NCI-H1092 (cell line): ENCODE measurements around the gene AMPD1.

Experiments
- DNase-seq: peaks from one replicate; lab custom pipeline; 2025; lab: John Stamatoyannopoulos, UW

The AMPD1 gene

DNA sequence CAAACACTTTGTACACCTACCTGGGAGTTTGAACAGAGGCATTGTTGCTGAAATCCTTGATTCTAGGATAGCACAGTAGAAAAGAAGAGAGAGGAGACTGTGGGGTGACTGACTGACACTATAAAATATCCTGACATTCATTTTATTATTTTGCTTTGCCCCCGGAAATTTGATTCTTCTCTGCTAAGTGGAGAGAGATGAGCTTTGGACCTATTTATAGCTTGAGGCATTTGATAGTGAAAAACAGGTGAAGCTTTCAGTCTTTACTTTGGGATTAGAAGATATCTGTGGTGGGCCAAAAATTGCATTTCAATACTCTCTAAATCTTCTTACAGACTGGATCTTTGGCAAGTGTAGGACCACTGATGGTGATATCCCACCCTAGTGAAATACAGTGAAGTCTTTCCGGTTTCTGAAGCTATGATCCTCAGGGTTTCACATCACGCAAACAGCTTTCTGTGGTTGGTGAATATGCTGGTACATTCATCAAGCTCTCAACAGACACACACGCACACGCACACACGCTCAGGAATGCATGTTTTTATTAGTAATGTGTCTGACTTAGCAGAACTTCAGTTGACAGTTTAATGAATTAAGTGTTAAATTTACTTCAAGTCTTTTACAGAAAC lies at the start of gene AMPD1:
Gene AMPD1, minus strand, starts transcription at position 117 of the 629 bp plus-strand sequence. Its CDS starts 75 bp downstream, at position 42.
- no peak for DNase-seq

DNA sequence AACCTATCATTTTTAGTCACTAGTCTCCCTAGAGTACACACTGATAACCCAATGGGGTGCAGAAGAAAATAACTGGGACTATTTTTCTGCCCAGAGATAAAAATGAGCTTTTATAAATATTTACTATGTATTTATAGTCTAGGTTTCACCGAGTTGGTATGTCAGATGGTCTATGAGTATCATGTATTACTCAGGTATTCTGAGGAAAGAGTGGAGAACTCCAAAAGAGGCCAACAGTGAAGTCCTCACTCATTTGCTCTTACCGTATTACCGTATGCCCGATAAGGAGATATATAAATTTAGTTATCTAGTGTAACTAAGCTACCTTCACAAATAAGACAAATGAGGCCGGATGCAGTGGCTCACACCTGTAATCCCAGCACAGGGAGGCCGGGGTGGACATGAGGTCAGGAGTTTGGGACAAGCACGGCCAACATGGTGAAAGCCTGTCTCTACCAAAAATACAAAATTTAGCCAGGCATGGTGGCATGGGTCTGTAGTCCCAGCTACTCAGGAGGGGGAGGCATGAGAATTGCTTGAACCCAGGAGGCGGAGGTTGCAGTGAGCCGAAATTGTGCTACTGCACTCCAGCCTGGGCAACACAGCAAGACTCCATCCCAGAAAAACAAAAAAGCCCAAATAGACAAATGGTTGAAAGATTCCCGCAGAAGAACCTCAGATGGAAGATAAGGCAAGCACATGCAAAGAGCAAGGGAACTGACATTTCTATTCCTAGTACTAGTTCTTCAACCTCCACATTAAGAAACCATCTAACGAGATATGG lies 46.8 kb upstream of the AMPD1 start:
- no peak for DNase-seq

DNA sequence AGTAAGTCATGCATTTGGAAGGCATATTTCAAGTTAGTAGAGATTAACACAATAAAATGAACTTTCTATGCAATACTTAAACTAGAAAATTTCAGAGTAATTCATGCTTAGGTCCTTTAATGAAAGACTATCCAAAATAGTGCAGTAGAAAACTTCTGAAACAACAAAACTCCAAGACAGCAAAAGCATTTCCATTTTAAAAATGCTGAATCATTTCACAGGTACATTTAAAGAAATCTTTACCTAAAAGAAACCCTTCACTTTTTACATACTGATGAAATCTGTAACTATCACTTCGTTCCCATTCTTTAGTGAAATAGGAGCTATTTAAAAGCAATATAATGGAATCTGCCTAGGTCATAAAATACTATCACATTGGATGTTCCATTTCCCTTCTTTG lies 45.0 kb upstream of the AMPD1 start:
- no peak for DNase-seq

DNA sequence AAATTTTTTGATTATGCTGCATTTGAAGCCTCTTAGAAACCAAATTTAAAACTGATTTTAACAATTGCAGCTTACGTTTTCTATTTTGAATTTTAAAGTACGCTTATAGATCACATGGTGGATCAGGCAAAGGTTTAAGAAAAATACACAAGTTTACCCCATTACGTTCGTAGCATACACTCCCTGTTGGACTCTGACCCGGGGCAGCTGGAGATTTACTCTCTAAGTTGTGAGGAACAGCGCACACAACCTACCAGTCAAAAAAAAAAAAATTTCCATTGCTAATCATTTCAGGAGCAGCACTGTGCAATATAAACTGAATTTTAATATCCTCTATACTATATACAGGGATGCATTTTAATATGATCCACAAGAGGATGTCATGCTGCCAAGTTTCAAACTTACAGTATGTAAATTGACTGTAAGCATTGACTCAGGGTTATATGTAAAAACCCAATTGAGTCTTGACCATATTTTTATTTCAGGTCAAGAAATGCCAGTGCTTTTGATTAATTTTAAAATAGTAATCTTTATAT lies 42.0 kb upstream of the AMPD1 start:
- DNase-seq: no peak

DNA sequence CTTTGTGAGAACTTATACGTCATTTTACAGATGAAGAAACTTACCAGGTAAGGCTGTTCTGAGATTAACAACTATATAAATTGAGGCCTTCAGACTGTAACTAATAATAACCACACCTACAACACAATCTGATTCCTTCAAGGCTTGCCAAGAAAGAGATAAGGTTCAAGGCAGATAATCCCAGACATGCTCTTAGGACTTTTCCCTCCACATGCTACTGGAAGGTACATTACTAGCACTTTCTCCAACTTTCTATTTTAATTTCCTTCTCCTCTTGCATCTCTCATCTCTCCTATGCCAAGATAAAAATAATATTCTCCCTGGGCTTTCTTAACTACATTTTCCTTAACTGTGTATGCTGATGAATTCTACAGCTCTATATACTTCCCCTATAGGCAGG lies 40.1 kb upstream of the AMPD1 start:
- DNase-seq: no peak

DNA sequence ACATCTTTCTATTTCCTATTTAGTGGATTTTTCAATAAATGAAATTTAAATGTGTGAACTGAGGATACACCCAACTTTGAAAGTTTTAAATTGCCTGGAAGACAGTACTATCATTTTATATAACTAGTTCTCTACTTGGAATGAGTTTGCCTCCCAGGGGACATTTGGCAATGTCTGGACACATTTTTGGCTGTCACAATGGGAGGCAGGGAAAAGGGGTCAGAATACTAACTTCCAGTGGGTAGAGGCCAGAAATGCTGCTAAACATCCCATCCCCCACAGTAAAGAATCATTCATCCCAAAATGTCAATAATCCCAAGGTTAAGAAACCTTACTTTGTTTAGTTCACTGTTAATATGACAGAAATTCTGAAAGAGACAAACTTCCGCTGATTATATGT lies 34.4 kb upstream of the AMPD1 start:
- DNase-seq: no peak

DNA sequence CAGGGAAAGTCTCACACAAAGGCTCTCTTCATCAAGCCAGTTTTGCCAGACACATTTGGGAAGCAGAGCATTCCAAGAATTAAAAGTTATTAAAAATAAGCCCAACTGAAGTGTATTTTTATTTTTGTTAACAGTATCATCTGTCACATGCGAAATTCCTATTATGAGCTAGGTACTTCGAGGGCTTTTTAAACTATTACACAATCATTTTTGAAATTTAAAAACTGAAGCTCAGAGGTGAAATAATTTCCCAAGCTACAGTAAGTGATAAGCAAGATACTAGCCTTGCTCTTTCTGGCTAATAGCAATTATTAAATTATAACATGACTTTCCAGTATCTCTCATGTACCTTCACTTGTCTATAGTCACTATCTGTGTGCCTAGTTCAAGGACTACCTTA lies 33.2 kb upstream of the AMPD1 start:
- DNase-seq: no peak

DNA sequence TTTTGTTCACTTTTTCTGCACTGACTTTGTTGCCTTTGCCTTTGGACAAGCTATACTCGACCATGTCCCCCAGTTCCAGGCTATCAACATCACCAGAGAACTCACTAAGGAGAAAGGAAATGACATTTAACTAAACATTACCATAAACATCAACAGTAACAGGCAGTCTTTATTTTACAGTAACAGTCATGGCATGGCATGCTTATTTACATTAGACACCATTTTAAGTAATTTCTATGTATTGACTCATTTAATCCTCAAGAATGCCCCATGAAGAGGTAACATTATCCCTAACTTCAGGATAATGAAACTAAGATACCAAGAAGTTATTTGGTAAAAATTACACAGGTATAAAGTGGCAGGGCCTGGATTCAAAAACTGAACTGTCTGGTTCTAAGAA lies 29.9 kb upstream of the AMPD1 start:
- DNase-seq: no peak

DNA sequence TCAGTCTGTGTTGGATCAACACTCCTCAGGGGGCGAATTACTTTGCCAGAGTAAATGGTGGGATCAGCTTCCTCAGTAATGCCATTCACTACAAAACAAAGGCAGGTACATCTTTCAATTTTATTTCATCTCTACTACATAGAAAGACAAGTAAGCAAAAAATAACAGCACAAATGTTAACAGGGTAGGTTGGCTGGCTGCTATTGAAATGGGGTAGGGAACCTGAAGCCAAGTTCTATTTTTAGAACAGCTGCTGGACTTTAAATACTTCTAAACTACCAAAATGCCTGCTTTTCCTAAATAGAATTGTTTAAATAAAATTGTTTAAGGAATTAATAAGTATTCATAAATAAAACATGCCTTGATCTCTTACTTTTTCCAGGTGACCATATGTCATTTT lies 28.6 kb upstream of the AMPD1 start:
- DNase-seq: no peak

DNA sequence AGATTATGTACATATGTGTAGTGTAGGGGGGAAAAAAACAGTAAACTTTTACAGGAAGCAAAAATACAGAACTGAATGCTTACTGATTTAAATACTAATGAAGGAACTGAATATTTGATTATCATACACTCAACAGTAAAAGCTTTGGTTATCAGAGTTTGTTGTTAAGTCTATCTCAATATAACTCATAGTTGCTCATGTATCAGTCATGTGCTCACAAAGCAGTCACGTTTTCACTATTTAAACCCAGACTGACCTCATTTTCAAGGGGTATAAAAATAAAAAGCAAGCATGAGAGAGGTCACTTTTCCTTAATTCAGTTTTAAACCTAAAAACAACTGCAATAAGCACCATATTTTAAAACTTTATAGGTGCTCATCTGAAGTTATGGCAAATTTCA lies 28.1 kb upstream of the AMPD1 start:
- no peak for DNase-seq

DNA sequence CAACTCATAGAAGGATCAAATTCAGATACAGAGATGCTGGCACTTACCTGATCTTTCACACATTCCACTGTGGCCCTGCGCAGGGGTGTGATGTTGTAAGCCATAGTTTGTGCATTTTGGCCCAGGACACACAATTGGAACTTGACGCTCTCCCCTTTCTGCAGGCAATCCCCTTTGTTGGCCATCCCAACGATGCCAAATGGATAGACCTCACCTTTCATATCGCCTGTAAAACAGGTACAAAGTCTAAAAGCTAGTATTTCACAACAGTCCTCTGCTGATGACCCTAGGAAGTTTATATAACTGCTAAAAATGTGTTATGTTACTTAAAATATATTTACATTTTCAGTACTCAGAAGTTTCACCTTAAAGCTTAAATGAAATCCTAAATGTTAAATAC lies 25.1 kb upstream of the AMPD1 start:
- DNase-seq: no peak

DNA sequence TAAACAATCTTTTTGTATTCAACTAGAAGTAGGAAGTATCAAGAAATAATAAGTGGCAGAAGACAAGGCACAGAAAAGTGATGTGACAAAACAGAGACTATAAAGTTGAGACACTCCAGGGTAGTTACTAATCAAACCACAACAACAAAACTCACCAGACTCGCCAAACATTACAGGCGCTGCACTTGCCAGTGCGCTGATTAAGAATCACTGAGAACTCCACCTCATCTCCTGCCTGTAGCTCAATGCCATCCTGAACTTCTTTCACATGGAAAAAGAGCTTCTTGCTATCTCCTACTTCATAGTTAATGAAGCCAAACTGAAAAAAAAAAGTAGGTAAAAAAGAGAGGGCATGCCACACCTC lies 24.1 kb upstream of the AMPD1 start:
- DNase-seq: no peak

DNA sequence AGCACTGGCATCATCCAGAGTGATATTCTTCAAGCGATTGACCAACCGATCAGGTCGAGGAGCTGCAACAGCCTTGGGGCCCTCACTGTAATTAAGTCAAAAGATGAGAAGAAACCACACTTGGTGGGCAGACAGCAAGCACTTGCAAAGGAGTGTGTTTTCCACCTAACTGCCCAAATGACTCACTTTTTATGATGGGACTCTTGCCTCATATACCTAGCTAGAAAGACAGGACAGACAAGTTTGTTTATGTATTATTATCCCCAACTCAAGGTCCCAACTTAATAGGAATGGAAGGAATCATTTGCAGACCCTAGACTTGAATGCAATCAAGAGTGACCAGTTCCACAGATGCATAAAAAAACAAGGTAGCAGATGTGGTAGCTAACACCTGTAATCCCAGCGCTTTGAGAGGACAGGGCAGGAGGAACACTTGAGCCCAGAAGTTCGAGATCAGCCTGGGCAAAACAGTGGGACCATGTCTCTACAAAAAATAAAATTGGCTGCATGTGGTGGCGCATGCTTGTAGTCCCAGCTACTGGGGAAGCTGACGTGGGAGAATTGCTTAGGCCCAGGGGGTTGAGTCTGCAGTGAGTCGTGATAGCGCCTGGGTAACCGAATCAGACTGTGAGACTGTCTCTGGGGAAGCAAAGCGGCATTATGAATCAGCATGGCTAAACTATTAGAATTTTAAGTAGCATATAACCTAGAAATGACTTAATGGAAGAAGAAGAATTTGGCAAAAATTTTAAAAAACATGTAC lies 23.5 kb upstream of the AMPD1 start:
- DNase-seq: no peak

DNA sequence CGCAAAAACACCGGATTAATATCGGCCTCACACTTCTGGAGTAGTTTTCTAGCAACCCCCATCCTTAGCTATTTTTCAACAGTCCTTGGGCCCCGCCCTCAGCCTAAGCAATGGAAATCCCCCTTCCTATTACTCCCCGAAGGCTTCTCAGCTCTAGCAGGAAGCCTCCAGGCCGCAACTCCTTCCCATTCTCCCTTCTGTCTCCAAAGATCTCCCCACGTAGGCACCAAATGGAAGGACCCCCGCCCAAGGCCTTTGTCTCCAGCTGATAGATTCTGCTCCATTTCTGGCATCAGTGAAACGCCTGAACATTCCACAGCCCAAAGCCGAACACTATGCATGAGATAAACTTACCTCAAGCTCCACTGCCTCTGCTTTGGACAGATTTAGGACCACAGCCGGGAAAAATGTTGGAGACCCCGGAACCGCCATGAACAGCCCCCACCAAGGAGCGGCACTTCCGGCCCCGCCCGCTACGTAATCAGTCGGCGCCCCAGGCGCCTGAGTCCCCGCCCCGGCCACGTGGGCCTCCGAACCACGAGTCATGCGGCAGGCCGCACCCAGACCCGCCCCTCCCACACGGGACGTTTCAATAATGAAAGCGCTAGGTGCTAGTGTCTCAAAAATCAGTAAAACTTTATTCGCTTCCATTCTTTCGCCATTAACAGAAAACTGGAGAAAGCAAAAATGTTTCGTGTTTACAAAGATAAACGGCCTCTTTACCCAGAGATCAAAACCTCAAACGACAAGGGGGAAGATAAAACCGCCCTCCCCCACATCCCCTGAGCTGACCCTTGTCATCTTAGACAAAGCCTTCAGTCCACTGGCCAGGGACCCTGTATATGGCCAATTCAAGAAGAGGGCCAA lies 21.2 kb upstream of the AMPD1 start, which contains the start of gene NRAS:
Gene NRAS, minus strand, starts transcription at position 468 of the 867 bp plus-strand sequence. CDS start 611 bp downstream, outside the sequence.
- peak; percentile 79 for DNase-seq

DNA sequence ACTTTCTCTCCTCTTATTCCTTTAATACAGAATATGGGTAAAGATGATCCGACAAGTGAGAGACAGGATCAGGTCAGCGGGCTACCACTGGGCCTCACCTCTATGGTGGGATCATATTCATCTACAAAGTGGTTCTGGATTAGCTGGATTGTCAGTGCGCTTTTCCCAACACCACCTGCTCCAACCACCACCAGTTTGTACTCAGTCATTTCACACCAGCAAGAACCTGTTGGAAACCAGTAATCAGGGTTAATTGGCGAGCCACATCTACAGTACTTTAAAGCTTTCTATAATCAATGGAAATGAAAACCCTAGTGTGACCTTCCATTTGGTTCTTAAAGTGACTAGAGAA lies 20.6 kb upstream of the AMPD1 start:
- no peak for DNase-seq

DNA sequence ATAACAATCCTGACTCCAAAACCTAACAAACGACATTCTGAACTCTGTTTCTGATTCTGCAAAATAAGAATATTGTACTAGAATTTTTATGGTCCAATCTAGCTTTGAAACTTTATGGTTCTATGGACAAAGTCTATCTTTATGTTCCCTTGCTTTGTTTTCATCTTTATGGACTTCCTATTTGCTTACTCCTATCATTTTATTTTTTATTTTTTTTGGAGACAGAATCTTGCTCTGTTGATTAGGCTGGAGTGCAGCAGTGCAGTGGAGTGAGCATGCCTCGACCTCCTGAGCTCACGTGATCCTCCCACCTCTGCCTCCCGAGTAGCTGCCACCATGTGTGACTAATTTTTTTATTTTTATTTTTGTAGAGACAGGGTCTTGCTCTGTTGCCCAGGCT lies 17.6 kb upstream of the AMPD1 start:
- DNase-seq: no peak

DNA sequence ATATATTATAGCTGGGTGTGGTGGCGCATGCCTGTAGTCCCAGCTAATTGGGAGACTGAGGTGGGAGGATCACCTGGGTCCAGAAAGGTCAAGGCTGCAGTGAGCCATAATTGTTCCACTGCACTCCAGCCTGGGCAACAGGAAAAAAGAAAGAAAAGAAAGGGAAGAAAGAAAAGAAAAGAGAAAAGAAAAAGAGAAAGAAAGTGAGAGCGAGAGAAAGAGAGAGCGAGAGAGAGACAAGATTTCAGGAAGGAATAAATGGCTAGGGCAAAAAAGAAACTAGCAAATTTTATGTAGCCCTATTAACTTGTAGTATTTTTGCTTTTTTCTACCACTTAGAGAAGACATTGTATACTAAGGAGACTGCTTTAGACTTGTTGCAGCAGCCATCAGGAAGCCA lies 15.0 kb upstream of the AMPD1 start:
- no peak for DNase-seq

DNA sequence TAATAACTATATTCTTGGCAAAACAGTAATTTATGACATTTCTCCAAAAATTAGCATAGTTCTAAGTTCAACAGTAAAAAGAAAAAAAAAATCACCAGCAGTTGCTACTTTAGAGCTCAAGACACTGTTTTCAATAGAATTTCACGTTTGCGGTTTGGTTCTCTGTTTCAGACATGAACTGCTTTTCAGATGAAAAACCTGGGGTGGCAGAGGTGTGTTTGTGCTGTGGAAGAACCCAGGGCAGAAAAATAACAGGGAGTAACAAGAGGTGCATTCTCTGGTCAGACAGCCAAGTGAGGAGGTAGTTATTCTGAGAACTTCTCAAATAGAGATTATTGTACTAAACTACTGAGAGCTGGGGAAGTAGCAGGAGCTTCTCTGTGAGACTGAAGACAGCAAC lies 12.3 kb upstream of the AMPD1 start:
- DNase-seq: no peak

DNA sequence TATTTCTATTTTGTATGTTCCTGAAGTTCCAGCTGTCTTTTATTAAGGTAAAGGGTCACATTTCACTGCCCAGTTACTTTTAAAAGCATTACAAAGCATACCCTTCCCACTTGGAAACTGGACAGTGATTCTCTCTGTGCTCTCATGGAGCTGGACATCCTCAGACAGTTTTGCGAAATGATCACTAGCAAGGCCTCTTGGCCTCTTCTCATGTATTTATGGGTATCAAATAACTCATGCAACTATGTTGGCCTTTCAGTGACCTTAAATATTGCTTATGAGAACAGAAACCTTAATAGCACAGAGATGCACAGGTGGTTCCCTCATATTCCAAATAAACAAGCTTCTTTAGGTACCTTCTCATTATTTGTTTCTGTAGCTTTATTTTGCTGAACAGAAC lies 7.9 kb upstream of the AMPD1 start:
- DNase-seq: no peak

DNA sequence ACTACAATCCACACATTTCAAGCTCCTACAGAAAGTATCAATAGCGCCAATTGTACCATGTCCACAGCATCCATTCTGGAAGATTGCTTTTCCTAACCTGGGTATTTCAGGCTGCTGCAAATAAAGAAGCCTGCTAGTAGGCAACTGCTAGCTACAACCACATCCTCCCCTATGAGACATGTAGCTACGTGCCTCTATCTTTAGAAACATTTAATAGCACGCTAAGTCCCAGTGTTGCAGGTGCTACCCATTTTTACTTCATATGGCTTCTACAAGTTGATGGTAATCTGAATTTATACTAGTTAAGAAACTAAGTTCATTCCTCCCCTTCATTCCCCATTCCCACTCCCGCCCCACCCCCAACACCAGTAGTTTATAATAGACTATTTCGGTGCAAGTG lies 7.4 kb upstream of the AMPD1 start:
- no peak for DNase-seq

DNA sequence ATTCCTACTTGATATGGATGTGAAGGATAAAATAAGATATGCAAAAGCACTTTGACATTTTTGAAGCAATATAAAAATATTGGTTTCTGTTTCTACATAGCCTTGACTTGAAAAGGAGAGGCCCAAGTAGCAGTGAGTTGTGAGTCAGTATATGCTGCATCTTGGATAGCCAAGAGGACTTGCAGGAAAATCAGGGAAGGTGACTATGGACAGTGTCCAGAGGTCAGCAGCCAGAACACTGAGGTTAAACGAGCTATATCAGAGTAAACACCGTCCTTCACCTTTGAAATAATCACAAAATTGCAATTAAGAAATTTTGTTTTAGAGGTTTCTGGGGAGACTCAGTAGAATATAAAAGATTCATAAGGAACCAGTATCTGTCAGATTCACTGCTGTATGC lies 6.6 kb upstream of the AMPD1 start:
- DNase-seq: no peak

DNA sequence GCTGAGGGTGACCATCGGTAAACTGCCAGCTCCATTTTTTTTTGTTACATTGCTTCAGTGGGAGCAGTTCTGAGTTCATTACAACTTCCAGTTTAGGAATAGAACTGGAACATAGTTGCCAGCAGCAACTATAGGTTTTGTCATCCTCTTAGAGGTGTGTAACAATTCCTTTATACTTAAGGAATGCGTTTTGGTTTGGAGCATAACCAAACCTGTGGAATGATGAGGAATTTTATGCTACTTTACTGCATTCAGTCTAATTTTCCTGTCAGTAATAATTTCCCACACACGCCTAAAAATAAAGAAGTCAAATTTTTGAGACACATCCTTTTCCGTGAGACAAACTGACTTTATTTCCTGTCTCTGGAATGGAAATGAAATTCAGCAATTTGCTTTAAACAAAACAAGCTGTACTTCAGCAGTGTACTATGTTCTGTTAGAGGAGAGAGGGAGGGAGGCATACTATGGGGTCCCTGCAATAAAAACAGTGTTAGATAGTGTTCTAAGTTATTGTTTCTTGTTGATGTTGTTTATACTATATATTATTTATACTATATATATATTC lies 4.8 kb upstream of the AMPD1 start:
- DNase-seq: no peak
